ENCODE measurements around the gene RAX2.

The RAX2 gene

GRCh38 chr19:3776479-3777040 lies 4.5 kb upstream of the RAX2 start:
- Histone ChIP-seq H4K20me1 (ENCODE audit: insufficient read depth, low read length) (no peaks in the 10 kb centered on the region), H3K36me3 (ENCODE audit: insufficient read depth, low read length) (no peaks in the 10 kb centered on the region), H3K79me2 (ENCODE audit: insufficient read depth, low read length) (no peaks in the 10 kb centered on the region), H2AFZ (ENCODE audit: low read depth, low read length) (no peak overlapping the region), H3K4me1 (ENCODE audit: insufficient read depth, low read length) (no peaks in the 10 kb centered on the region), H3K9me3 (ENCODE audit: insufficient read depth, low read length, severe bottlenecking) (peaks cover 5% of the 10 kb centered on the region), H3K4me2 (ENCODE audit: insufficient read depth, low read length) (no peak overlapping the region), H3K9ac (ENCODE audit: low read depth, low read length) (no peak overlapping the region), H3K4me3 (ENCODE audit: low read depth in 1 of 2, low read length in 2 of 2) (no peak overlapping the region), H3K27ac (ENCODE audit: low read length) (no peak overlapping the region), H3K27me3 (ENCODE audit: insufficient read depth, low read length, poor library complexity) (no peaks in the 10 kb centered on the region)
- DNase-seq = no peak
- no peak for ATAC-seq (ENCODE audit: insufficient read depth, low read depth)
- TF ChIP-seq CTCF (IDR thresholded peaks at IDR 0.05; ENCODE audit: borderline replicate concordance, extremely low read depth, low read length, poor library complexity, severe bottlenecking) (no peak), EZH2 (IDR thresholded peaks at IDR 0.05; ENCODE audit: borderline replicate concordance, low read depth, low read length, severe bottlenecking) (no peak)

- no peak for ATAC-seq (ENCODE audit: insufficient read depth, low read depth)
- Histone ChIP-seq H2AFZ (ENCODE audit: low read depth, low read length) (no peak overlapping the region), H3K27me3 (ENCODE audit: insufficient read depth, low read length, poor library complexity) (no peaks in the 10 kb centered on the region), H3K79me2 (ENCODE audit: insufficient read depth, low read length) (no peaks in the 10 kb centered on the region), H3K9ac (ENCODE audit: low read depth, low read length) (no peak overlapping the region), H3K4me1 (ENCODE audit: insufficient read depth, low read length) (no peaks in the 10 kb centered on the region), H3K9me3 (ENCODE audit: insufficient read depth, low read length, severe bottlenecking) (no peaks in the 10 kb centered on the region), H3K4me2 (ENCODE audit: insufficient read depth, low read length) (no peak overlapping the region), H4K20me1 (ENCODE audit: insufficient read depth, low read length) (no peaks in the 10 kb centered on the region), H3K4me3 (ENCODE audit: low read depth in 1 of 2, low read length in 2 of 2) (no peak overlapping the region), H3K36me3 (ENCODE audit: insufficient read depth, low read length) (no peaks in the 10 kb centered on the region), H3K27ac (ENCODE audit: low read length) (no peak overlapping the region)
- no peak for TF ChIP-seq EZH2 (IDR thresholded peaks at IDR 0.05; ENCODE audit: borderline replicate concordance, low read depth, low read length, severe bottlenecking)
- TF ChIP-seq CTCF (IDR thresholded peaks at IDR 0.05; ENCODE audit: borderline replicate concordance, extremely low read depth, low read length, poor library complexity, severe bottlenecking) = no peak
- no peak for DNase-seq
Observed at GRCh38 chr19:3775831-3776230, 3.8 kb upstream of the RAX2 start.

- H3K79me2 ChIP-seq (ENCODE audit: insufficient read depth, low read length) = no peaks in the 10 kb centered on the region
- TF ChIP-seq EZH2 (IDR thresholded peaks at IDR 0.05; ENCODE audit: borderline replicate concordance, low read depth, low read length, severe bottlenecking) (no peak), CTCF (IDR thresholded peaks at IDR 0.05; ENCODE audit: borderline replicate concordance, extremely low read depth, low read length, poor library complexity, severe bottlenecking) (no peak)
- no peak overlapping the region for H3K4me2 ChIP-seq (ENCODE audit: insufficient read depth, low read length)
- H4K20me1 ChIP-seq (ENCODE audit: insufficient read depth, low read length) = no peaks in the 10 kb centered on the region
- no peak overlapping the region for H3K9ac ChIP-seq (ENCODE audit: low read depth, low read length)
- no peak for ATAC-seq (ENCODE audit: insufficient read depth, low read depth)
- H3K4me1 ChIP-seq (ENCODE audit: insufficient read depth, low read length) = no peaks in the 10 kb centered on the region
- DNase-seq = no peak
- H3K36me3 ChIP-seq (ENCODE audit: insufficient read depth, low read length) = no peaks in the 10 kb centered on the region
- H3K27me3 ChIP-seq (ENCODE audit: insufficient read depth, low read length, poor library complexity) = no peaks in the 10 kb centered on the region
- no peaks in the 10 kb centered on the region for H3K9me3 ChIP-seq (ENCODE audit: insufficient read depth, low read length, severe bottlenecking)
- no peak overlapping the region for H3K4me3 ChIP-seq (ENCODE audit: low read depth in 1 of 2, low read length in 2 of 2)
- H3K27ac ChIP-seq (ENCODE audit: low read length) = no peak overlapping the region
- no peak overlapping the region for H2AFZ ChIP-seq (ENCODE audit: low read depth, low read length)
Observed at GRCh38 chr19:3775374-3775711, 3.3 kb upstream of the RAX2 start.

Data from DND-41 (cell line).